GM18508 (cell line): Measurements from ENCODE around the gene FILIP1.
A peak's percentile ranks its signal among the peaks of the same experiment; 100 is the strongest.

Experiments
- ATAC-seq: cut with Tn5 transposase; IDR thresholded peaks from one replicate; pipeline ENCODE4 v1.9.1; 2021; ENCODE audit warnings: moderate number of reproducible peaks; ENCODE audit not compliant: insufficient read depth, unreplicated experiment

FILIP1 gene

GRCh38 chr6:75493400-75494064 is at the start of gene FILIP1:
Gene FILIP1 (minus strand): TSS chr6:75493800. CDS start chr6:75414972, 78,828 bp downstream.
- no peak for ATAC-seq

- ATAC-seq, result no peak
Measured at GRCh38 chr6:75543311-75543710, 49.7 kb upstream of the FILIP1 start.

GRCh38 chr6:75539136-75539535 is 45.5 kb upstream of the FILIP1 start:
- ATAC-seq, result no peak

GRCh38 chr6:75532521-75532920 is 38.9 kb upstream of the FILIP1 start:
- no peak for ATAC-seq

GRCh38 chr6:75531174-75531573 is 37.6 kb upstream of the FILIP1 start:
- ATAC-seq, result no peak

GRCh38 chr6:75530696-75531095 is 37.1 kb upstream of the FILIP1 start:
- ATAC-seq, result no peak

- no peak for ATAC-seq
Measured at GRCh38 chr6:75528423-75528822, 34.8 kb upstream of the FILIP1 start.

- peak; percentile 70 for ATAC-seq
Measured at GRCh38 chr6:75526502-75527127, 33.0 kb upstream of the FILIP1 start.

GRCh38 chr6:75525682-75526081 is 32.1 kb upstream of the FILIP1 start:
- ATAC-seq, result no peak

GRCh38 chr6:75524322-75524972 is 30.8 kb upstream of the FILIP1 start:
- no peak for ATAC-seq

GRCh38 chr6:75516757-75517156 is 23.2 kb upstream of the FILIP1 start:
- no peak for ATAC-seq

GRCh38 chr6:75512591-75512990 is 19.0 kb upstream of the FILIP1 start:
- ATAC-seq, result no peak

GRCh38 chr6:75505424-75505823 is 11.8 kb upstream of the FILIP1 start:
- no peak for ATAC-seq

- no peak for ATAC-seq
Measured at GRCh38 chr6:75504465-75505222, 11.0 kb upstream of the FILIP1 start.

- ATAC-seq, result no peak
Measured at GRCh38 chr6:75503291-75503690, 9.7 kb upstream of the FILIP1 start.

- no peak for ATAC-seq
Measured at GRCh38 chr6:75502884-75503283, 9.3 kb upstream of the FILIP1 start.

GRCh38 chr6:75501756-75502155 is 8.2 kb upstream of the FILIP1 start:
- no peak for ATAC-seq

GRCh38 chr6:75499640-75500039 is 6.0 kb upstream of the FILIP1 start:
- no peak for ATAC-seq

GRCh38 chr6:75498862-75499261 is 5.3 kb upstream of the FILIP1 start:
- no peak for ATAC-seq

GRCh38 chr6:75497994-75498393 is 4.4 kb upstream of the FILIP1 start:
- ATAC-seq, result no peak

- ATAC-seq, result no peak
Measured at GRCh38 chr6:75495011-75495410, 1.4 kb upstream of the FILIP1 start.
